HG02938 (cell line): ENCODE results near the gene ANKRD52.
A peak's percentile ranks its signal among the peaks of the same experiment; 100 is the strongest.

Experiments
- ATAC-seq: cut with Tn5 transposase; IDR thresholded peaks from one replicate; pipeline ENCODE4 v1.9.1; 2021; ENCODE audit warnings: mild to moderate bottlenecking, moderate library complexity; ENCODE audit not compliant: unreplicated experiment

Gene ANKRD52

DNA sequence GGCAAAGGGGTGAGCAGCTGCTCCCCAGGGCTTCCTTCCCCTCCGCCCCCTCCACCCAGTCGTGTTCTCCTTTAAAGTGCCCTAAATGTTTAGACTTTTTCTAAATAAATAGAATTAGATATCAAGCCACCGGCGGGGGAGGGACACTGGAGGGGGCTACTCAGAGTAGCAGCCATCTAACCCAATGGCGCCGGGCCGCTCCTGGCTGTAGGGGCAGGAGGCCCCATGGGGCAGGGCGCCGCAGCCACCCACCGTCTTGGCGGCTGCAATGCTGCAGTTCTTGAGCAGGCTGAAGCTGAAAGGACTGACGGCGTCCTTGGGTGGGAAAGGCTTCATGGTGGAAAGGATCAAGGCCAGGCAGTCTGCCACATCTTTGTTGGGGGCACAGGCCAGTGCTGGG is 15.2 kb downstream of the ANKRD52 start:
- no peak for ATAC-seq

- no peak for ATAC-seq
Observed at GRCh38 chr12:56241424-56242303, 16.5 kb downstream of the ANKRD52 start.

DNA sequence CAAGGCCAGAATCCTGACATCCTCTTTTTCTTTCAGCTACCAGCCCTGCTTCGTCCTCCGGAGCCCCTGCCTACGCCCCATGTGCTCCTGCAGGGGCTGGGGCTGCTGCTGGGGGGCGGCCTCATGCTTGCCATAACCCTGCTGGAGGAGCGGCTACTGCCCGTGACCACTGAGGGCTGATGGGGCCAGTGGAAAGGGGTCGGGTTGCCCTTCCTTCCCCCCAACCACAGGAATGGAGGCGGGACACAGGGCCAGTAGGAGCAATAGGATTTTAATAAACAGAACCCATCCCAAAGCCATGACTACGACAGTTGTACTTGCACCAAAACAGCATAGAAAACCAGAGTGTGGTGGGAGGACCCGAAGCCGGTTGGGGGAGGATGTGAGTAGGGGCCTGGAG is 20.6 kb downstream of the ANKRD52 start:
- ATAC-seq = no peak

DNA sequence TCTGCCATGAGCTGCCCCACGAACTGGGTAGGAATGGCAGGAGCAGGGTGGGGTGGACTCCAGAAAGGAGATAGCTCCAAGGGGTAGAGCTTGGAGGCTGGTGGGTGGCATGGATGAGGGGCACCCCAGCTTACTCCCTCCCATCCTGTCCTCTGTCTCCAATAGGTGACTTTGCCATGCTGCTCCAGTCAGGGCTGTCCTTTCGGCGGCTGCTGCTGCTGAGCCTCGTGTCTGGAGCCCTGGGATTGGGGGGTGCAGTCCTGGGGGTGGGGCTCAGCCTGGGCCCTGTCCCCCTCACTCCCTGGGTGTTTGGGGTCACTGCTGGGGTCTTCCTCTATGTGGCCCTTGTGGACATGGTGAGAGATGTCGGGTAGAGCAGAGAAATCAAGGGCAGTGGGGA is 21.2 kb downstream of the ANKRD52 start:
- ATAC-seq = no peak

DNA sequence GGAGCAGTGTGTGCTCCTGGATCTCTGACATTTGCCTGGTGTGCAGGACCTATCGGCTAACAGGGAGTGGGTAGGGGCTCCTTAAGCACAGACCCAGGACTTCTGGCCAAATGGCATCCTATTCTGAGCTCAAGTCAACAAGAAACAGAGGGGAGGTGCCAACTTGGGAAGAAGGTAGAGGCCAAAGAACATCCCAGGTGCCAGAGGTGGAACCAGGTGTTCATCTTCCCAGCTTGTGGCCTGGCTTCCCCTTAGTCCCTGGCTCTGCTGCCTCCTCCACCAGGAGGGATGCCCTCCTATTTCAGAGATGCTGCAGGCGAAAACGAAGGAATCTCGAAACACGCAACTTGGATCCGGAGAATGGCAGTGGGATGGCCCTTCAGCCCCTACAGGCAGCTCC is 22.1 kb downstream of the ANKRD52 start:
- no peak for ATAC-seq

GRCh38 chr12:56234746-56235436 is 23.3 kb downstream of the ANKRD52 start:
- no peak for ATAC-seq

DNA sequence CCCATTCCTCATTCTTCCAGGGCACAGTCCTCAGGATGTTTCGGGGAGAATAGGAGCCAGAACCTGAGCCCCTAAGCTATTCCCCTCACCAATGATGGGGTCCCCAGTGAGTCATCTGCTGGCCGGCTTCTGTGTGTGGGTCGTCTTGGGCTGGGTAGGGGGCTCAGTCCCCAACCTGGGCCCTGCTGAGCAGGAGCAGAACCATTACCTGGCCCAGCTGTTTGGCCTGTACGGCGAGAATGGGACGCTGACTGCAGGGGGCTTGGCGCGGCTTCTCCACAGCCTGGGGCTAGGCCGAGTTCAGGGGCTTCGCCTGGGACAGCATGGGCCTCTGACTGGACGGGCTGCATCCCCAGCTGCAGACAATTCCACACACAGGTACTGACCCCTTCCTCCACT is 27.0 kb downstream of the ANKRD52 start:
- no peak for ATAC-seq

DNA sequence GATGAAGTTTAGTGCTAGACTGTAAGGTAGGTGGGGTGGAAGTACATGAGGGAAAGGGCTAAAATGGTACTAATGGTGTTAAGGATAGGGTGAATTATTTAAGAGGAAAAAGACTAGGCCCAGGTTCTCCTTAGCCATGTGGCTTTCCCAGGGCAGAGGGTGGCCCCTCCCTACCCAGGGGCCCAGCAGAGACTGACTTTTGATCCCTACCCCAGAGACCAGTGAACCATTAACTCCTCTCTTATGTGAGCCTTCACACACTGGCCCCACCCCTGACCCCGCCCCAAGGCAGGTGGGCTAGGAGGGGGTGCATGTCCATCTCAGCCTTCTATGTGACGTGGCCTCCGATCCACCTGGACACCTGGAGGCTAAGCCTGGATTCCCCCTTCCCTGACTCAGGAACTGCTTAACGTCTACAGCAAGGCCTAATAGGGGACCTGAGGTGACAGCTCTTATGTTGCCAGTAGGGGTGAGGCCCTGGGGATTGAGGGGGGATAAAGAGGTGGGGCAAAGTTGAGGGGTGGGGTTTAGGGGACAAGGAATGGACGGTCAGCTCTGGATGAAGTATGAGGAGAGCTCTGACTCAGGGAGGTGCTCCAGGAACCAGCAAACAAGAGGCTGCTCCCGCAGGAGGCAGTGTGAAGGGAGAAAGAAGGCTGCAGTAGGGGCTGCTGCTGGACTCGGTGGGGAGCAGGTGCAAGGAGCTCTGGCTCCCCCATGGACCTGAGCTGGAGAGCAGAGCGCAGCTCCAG is 27.6 kb downstream of the ANKRD52 start:
- no peak for ATAC-seq

DNA sequence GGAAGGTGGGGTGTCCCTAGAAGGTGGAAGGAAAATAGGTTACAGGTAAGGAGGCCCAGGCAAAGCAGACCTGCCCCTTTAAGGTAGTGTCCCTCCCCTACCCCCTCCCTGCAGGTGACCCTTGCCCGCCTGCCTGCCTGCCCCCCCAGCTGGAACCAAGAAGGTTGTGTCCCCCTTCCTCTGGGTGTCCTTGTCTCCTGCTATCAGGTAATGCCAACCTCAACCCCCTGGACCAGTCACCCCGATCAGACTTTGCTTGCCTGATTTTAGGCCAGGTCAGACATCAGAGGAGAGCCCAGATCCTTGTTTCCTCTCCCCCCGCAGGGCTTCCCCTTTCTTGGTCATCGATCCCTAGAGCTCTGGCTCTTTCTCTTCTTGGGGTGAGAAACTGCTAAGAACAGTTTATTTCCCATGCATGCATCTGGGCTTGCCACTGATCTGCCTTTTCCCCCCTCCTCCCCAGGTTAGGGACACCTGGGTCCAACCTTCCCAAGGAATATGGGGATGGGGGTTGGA is 28.2 kb downstream of the ANKRD52 start, which contains the start of gene SLC39A5:
TSS of gene SLC39A5 (plus strand) at position 136 of the 516 bp plus-strand sequence. CDS start 1,224 bp downstream, outside the sequence.
- ATAC-seq = no peak

- ATAC-seq = no peak
Observed at GRCh38 chr12:56229082-56229481, 29.1 kb downstream of the ANKRD52 start.

DNA sequence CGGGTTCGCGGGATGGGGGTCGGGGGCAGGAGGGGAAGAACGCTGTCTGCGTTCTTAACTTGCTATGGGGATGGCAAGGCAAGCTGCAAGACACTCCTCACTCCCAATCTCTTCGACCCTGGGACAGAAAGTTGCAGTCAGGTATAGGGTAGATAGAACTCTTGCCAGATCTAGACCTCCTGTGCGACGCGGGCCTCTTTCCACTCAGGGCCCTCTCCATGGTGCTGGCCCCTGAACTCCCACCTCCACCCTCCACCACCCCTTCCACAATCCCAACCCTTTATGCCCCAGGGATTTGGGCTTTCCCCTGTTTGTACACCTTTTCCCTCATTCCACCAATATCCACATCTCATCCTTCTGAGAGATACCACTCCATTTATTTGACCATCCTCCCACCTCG is 33.2 kb downstream of the ANKRD52 start:
- ATAC-seq = no peak

- ATAC-seq = peak; percentile 63
Observed at GRCh38 chr12:56224102-56224701, 34.0 kb downstream of the ANKRD52 start, which contains the start of gene NABP2. NABP2 (plus strand) TSS chr12:56224342; CDS start chr12:56224857, 515 bp downstream.

DNA sequence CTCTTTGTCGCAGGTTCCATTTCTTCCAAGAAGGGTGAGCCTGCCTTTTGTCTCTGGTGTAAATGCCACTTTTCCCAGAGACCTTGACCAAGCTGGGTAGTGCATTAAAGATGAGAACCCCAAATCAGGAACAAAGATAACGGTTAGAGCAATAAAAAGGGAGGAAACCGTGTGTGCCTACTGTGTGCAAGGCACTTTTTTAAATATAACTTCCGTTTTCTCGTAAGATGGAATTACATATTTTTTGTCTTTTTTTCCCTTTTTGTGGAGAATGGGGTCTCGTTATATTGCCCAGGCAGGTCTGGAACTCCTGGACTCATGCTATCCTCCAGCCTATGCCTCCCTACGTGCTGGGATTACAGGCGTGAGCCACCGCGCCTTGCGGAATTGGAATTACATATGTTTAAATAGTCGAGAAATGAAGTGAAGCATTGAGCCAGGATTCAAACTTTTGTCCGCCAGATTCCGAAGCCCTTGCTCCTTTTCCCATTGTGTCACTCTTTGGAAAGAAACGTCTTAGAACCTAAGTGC is 34.5 kb downstream of the ANKRD52 start:
- no peak for ATAC-seq

- ATAC-seq = no peak
Observed at GRCh38 chr12:56222531-56222895, 35.7 kb downstream of the ANKRD52 start.

- peak; percentile 80 for ATAC-seq
Observed at GRCh38 chr12:56221757-56222530, 36.2 kb downstream of the ANKRD52 start, which contains the start of gene RNF41. RNF41 (minus strand) TSS chr12:56221922; CDS start chr12:56214047, 7,875 bp downstream.

GRCh38 chr12:56221232-56221756 is 36.9 kb downstream of the ANKRD52 start:
- peak; percentile 6 for ATAC-seq

DNA sequence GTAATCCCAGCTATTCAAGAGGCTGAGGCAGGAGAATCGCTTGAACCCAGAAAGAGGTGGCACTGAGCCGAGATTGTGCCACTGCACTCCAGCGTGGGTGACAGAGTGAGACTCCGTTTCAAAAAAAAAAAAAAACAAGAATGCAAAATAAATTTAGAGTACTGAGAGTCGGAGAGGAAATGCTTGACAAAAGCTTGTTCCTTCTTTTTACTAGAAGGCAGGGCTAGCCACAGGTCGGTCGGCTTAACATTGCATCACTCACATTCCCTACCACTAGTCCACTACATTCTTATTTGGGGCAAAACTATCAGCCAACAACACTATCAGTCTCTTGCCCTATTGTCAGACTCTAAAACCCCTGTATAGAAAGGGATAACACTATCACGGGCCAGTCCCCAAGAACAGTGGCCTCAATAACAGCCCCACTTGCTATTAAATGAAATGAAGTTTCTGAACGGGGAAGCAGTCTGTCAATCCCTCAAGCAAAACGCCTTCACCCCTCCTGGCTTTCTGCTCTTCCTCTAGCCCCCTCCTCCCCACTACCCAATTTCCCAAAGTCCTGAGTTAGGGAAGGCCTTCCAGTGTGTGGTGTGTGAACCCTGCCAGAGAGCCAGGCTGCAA is 37.5 kb downstream of the ANKRD52 start:
- no peak for ATAC-seq

DNA sequence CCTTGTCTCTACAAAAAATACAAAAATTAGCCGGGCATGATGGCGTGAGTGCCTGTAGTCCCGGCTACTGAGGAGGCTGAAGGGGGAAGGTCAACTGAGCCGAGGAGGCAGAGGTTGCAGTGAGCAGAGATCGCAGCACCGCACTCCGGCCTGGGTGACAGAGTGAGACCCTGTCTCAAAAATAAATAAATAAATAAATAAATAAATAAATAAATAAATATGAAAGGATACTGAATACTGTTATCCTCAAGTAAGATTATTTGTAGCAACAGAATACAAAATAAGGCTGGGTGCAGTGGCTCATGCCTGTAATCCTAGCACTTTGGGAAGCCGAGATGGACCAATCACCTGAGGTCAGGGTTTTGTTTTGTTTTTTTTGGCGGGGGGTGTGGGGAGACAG is 38.3 kb downstream of the ANKRD52 start:
- no peak for ATAC-seq

- no peak for ATAC-seq
Observed at GRCh38 chr12:56216461-56216860, 41.7 kb downstream of the ANKRD52 start.
